HTR-8/SVneo (cell line): ENCODE measurements around the gene C1R.

Experiments
- DNase-seq: peaks from one replicate; pipeline ENCODE4 v3.0.0; 2011; ENCODE audit warnings: low spot score, mixed read lengths; ENCODE audit not compliant: insufficient read length
- FAIRE-seq: peaks from 2 replicates; lab custom pipeline; 2011; peaks lifted over from hg19 to GRCh38; lab: Jason Lieb, UNC

Gene C1R

DNA sequence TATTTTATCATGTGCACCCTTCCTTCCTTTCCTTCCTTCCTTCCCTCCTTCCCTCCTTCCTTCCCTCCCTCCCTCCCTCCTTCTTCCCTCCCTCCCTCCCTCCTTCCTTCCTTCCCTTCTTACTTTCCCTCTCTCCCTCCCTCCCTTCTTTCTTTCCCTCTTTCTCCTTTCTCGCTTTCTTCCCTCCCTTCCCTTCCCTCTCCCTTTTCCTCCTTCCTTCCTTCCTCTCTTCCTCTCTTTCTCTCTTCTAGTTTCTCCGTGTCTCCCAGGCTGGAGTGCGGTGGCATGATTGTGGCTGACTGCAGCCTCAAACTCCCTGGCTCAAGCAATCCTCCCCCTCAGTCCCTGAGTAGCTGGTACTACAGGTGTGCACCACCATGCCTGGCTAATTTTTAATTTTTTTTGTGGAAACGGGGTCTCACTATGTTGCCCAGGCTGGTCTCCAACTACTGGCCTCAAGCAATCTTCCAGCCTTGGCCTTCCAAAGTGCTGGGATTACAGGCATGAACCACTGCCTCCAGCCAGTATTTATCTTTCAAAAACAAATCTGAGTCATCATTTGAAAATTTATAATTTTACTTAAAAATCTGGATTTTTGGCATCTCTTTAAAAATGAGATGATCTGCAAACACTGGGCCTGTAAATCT, 8.9 kb upstream of the C1R start:
- no peak for FAIRE-seq
- DNase-seq: no peak

DNA sequence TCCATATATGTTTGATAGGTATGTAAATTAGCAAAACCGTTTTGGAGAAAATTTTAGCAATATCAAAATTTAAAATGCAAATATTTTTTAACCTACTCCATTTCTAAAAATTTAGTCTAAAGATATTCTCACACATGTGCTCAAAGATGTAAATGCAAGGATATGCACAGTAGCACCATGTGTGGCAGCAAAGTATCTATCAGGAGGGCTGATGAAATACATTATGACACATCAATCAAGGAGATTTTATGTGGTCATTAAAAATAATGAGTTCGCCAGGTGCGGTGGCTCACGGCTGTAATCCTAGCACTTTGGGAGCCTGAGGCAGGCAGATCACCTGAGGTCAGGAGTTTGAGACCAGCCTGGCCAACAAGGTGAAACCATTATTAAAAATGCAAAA, 8.0 kb upstream of the C1R start:
- FAIRE-seq: no peak

DNA sequence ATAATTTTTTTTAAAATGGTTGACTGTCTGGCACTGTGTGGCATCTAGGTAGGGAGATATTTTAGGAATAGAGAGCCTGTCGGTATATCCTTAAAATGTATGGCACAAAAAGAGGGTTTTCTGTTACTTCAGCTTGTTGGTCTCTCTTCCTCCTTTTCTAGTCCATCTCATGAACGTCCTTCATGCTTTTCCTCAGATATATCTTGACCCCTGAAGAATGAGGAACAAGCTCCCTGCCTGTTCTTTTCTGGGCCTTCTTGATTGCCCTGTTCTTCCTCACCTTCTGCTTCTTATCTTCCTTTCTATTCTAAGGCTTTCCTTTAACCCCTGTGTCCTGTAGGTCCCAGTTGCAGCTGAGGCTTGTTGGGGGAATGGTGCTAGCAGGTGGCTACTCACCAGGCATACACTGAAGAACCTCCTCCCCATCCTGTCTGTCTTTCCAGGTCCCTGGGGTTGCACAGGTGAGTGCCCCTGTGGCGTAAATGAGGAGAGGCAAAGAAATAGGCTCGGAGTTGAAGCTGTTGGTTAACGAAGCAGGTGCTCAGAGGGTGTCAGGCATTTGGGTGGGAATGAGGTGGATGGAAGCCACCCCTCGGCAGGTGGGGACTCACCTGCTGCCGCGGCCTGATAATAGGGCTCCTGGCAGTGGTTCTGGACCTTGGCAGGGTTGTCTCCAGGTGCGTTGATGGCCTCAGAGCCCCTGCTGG, 7.2 kb upstream of the C1R start:
- FAIRE-seq (no peak), DNase-seq (no peak)

More for the DNA sequence above, 8.0 kb upstream of the C1R start:
- DNase-seq: no peak

DNA sequence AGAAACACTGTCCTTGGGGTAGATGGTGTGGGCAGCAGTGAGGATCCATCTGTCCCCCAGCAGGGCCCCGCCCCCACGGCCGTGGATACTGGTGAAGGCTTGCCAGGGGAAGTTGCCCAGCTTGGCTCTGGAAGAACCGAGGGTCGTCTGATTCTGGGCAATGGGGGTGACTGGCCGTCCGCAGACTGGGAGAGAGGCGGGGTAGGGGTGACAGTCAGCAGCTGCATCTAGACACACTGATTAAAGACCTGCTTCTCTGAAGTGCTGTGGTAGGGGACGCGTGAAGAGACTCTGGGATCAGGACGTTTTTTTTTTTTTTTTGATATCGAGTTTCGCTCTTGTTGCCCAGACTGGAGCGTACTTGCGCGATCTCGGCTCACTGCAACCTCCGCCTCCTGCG, 4.7 kb upstream of the C1R start:
- FAIRE-seq (no peak), DNase-seq (no peak)

GRCh38 chr12:7096006-7096932, 4.0 kb upstream of the C1R start:
- FAIRE-seq (no peak), DNase-seq (no peak)

GRCh38 chr12:7093892-7094291, 1.6 kb upstream of the C1R start:
- DNase-seq: no peak
- peak; percentile 65 for FAIRE-seq

DNA sequence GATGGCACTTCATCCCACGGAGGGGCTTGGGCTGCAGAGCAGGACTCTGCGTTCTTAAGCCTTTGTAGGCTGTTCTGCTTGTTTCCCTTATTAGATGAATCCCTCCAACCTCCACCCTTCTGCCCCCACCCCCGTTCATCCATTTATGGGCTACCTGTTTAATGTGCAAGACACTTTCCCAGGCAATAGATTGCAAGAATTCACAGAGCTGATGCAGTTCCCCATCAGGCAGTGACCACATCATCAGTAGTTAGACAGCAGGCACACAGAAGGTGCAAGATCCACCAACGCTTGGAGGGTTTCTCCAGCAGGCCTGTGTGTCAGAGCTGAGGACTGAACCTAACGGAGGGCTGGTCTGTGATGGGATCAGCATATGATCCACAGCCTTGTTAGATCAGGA, 1.2 kb upstream of the C1R start:
- DNase-seq (no peak), FAIRE-seq (no peak)

GRCh38 chr12:7092986-7093460, 778 bp upstream of the C1R start:
- DNase-seq (no peak), FAIRE-seq (no peak)

GRCh38 chr12:7091660-7092228, 501 bp downstream of the C1R start:
- DNase-seq (no peak), FAIRE-seq (peak; percentile 26)

DNA sequence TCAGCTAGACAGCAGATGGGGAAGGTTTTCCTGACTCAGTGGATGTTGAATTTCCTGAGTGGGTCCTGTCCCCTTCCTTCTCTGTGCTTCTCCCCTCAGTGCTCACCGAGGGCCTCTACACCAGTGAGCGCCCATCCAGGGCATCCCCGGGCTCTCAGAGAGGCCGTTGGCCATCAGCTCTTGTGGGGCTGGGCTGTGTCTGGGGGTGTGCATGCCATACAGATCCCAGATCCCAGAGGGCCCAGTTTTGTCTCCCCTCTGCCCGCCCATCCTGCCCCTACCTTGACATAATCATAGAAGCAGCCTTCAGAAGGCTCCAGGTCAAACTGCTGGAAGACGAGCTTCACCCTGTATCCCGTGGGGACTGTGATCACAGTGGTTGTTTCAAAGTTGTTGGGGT, 1.1 kb downstream of the C1R start:
- FAIRE-seq (no peak), DNase-seq (no peak)

GRCh38 chr12:7090222-7090998, 1.8 kb downstream of the C1R start:
- FAIRE-seq (no peak), DNase-seq (no peak)

DNA sequence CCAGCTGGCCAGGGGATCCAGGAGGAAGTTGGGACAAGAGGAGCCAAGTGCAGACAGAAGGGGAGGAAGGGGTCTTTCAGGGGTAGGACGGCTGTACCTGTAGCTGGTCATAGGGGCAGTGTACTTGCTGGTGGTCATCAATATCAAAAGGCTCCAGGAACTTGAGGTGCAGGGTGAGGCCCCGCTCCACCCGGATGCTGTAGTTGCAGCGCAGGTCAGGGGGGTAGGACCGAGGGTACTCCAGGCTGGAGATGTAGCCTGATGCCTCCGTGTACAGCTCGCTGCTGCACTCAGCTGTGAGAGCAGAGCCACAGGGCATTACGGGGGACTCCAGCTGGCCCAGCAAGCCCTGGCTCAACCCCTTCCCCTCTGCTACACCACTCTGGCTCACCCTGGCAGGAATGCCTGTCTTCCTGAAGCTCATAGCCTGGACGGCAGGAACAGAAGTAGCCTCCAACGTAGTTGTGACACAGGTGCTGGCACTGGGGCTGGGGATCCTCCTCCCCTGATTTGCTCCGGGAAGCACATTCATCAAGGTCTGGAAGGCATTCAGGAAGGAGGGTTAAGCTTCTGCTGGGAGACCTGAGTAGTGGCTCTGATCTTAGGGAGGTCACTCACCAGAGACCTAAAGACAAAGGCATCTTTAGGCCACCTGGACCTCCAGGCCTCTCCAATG, 2.9 kb downstream of the C1R start:
- DNase-seq (no peak), FAIRE-seq (no peak)

DNA sequence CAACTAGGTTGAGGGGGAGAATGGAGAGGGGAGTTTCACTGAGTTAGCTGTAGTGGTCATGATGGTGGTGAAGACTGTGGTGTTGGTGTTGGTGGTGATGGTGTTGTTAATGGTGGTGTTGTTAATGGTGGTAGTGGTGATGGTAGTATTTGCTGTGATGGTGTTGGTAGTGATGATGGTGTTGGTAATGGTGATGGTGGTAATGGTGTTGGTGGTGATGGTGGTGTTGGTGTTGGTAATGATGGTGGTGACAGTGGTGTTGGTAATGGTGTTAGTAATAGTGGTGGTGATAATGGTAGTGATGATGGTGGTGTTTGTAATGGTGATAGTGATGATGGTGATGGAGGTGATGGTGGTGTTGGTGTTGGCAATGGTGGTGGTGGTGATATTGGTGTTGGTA, 9.1 kb downstream of the C1R start:
- no peak for FAIRE-seq
- DNase-seq: no peak

DNA sequence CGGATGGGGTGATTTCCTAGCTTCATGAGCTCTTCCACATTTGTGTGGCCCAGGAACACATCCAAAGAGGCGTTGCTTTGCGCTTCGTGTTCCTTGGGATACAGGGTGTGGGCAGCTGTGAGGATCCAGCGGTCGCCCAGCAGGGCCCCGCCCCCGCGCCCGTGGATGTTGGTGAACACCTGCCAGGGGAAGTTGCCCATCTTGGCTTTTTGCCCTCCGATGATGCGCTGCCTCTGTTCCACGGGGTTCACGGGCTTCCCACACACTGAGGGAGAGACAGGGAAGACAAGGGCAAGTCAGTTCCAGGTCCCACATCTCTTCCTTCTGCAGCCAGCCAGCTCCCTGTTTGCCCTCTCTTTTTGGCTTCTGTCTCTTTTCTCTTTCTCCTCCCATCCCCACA, 11.2 kb downstream of the C1R start:
- DNase-seq (no peak), FAIRE-seq (no peak)

DNA sequence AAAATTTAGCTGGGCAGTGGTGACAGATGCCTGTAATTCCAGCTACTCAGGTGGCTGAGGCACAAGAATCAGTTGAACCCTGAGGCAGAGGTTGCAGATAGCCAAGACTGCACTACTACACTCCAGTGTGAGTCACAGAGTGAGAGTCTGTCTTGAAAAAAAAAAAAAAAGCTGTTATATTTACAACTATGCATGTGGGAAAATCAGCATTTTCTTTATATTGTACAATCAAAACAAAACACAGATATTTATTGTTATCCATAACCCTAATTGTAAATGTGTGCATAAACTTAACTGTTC, 12.5 kb downstream of the C1R start:
- DNase-seq (no peak), FAIRE-seq (no peak)

- DNase-seq (no peak), FAIRE-seq (no peak)
These were observed 14.1 kb downstream of the C1R start for GRCh38 chr12:7078163-7078562.

DNA sequence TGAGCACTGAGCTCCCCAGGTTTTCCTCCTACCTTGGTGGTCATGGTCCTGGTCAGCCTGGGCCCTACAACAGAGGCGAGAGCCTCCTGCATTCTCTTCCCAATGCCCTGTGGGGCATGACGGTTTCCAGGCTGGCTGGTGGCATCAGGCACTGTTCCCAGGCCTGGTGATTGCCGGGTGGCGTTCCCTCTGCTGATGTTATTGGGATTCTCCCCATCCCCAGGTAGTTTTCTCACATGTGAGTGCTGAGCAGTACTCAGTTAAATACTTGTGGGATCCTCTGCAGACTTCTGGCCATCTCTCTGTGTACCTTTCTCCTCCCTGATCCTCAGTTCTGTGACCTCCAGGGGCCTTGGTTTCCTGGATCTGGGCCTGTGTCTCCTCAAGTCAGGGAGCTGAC, 15.8 kb downstream of the C1R start:
- DNase-seq: no peak
- FAIRE-seq: no peak

GRCh38 chr12:7075939-7076338, 16.3 kb downstream of the C1R start:
- FAIRE-seq (peak; percentile 79), DNase-seq (no peak)

GRCh38 chr12:7075518-7075917, 16.7 kb downstream of the C1R start:
- FAIRE-seq (no peak), DNase-seq (no peak)

- DNase-seq: no peak
- no peak for FAIRE-seq
These were observed 18.3 kb downstream of the C1R start for GRCh38 chr12:7073946-7074345.
